ENCODE data around the gene PLXNA2.

The PLXNA2 gene

GRCh38 chr1:208183977-208184911 is 59.9 kb downstream of the PLXNA2 start:
- FAIRE-seq = no peak
- no peak for DNase-seq (ENCODE audit: insufficient read length, low spot score)

- DNase-seq (ENCODE audit: insufficient read length, low spot score) (no peak), FAIRE-seq (no peak)
Measured at GRCh38 chr1:208182880-208183645, 61.1 kb downstream of the PLXNA2 start.

GRCh38 chr1:208181364-208181763 is 62.8 kb downstream of the PLXNA2 start:
- FAIRE-seq = no peak

GRCh38 chr1:208180421-208180820 is 63.8 kb downstream of the PLXNA2 start:
- no peak for DNase-seq (ENCODE audit: insufficient read length, low spot score)
- no peak for FAIRE-seq

More at GRCh38 chr1:208181364-208181763, 62.8 kb downstream of the PLXNA2 start:
- no peak for DNase-seq (ENCODE audit: insufficient read length, low spot score)

- DNase-seq (ENCODE audit: insufficient read length, low spot score) = no peak
- no peak for FAIRE-seq
Measured at GRCh38 chr1:208179961-208180409, 64.2 kb downstream of the PLXNA2 start.

GRCh38 chr1:208179263-208179816 is 64.8 kb downstream of the PLXNA2 start:
- no peak for DNase-seq (ENCODE audit: insufficient read length, low spot score)

GRCh38 chr1:208178091-208178529 is 66.1 kb downstream of the PLXNA2 start:
- FAIRE-seq (no peak), DNase-seq (ENCODE audit: insufficient read length, low spot score) (no peak)

More at GRCh38 chr1:208179263-208179816, 64.8 kb downstream of the PLXNA2 start:
- FAIRE-seq = no peak

- no peak for FAIRE-seq
- no peak for DNase-seq (ENCODE audit: insufficient read length, low spot score)
Measured at GRCh38 chr1:208177656-208178055, 66.5 kb downstream of the PLXNA2 start.

- no peak for FAIRE-seq
Measured at GRCh38 chr1:208176649-208177048, 67.5 kb downstream of the PLXNA2 start.

GRCh38 chr1:208175508-208175895 is 68.7 kb downstream of the PLXNA2 start:
- FAIRE-seq = no peak
- DNase-seq (ENCODE audit: insufficient read length, low spot score) = no peak

More at GRCh38 chr1:208176649-208177048, 67.5 kb downstream of the PLXNA2 start:
- no peak for DNase-seq (ENCODE audit: insufficient read length, low spot score)

- DNase-seq (ENCODE audit: insufficient read length, low spot score) (no peak), FAIRE-seq (no peak)
Measured at GRCh38 chr1:208174731-208175507, 69.3 kb downstream of the PLXNA2 start.

- FAIRE-seq = no peak
- no peak for DNase-seq (ENCODE audit: insufficient read length, low spot score)
Measured at GRCh38 chr1:208174200-208174599, 70.0 kb downstream of the PLXNA2 start.

- DNase-seq (ENCODE audit: insufficient read length, low spot score) (no peak), FAIRE-seq (no peak)
Measured at GRCh38 chr1:208173749-208174148, 70.4 kb downstream of the PLXNA2 start.

GRCh38 chr1:208172423-208173145 is 71.6 kb downstream of the PLXNA2 start:
- no peak for DNase-seq (ENCODE audit: insufficient read length, low spot score)

GRCh38 chr1:208171616-208172422 is 72.4 kb downstream of the PLXNA2 start:
- FAIRE-seq = no peak
- DNase-seq (ENCODE audit: insufficient read length, low spot score) = no peak

More at GRCh38 chr1:208172423-208173145, 71.6 kb downstream of the PLXNA2 start:
- no peak for FAIRE-seq

GRCh38 chr1:208170252-208170651 is 73.9 kb downstream of the PLXNA2 start:
- FAIRE-seq (no peak), DNase-seq (ENCODE audit: insufficient read length, low spot score) (no peak)

- FAIRE-seq (no peak), DNase-seq (ENCODE audit: insufficient read length, low spot score) (no peak)
Measured at GRCh38 chr1:208169081-208169879, 74.9 kb downstream of the PLXNA2 start.
